Body of pancreas (tissue), 4 donors: Measurements from ENCODE around the gene NID2. TPM values are rescaled to one million over a fixed set of nuclear protein-coding genes. Genes with fewer than 3 reads are reported as not detected.

ENCODE experiments used
- ATAC-seq: fragments of 150-250 bp; one replicate; pipeline ENCODE4 v1.9.1; 2016
- DNase-seq, 4 donors: peaks; one replicate each; pipeline ENCODE4 v3.0.0-alpha.2; 2019
- H3K27ac ChIP-seq, 4 donors: fragments of 200-600 bp; sonication (generic); 1 replicate in 3 of 4; 2 replicates in 1 of 4; pipeline versions ENCODE4 v1.5.1 to v1.6.1; 2016 to 2019; ENCODE audit warnings: mild to moderate bottlenecking in 1 of 4, mixed read lengths in 1 of 4, moderate library complexity in 1 of 4
- H3K27me3 ChIP-seq, 2 donors: fragments of 200-600 bp; sonication (generic); one replicate each; pipeline ENCODE4 v1.6.0; 2016; ENCODE audit warnings: mild to moderate bottlenecking in 1 of 2
- H3K36me3 ChIP-seq, 2 donors: fragments of 200-600 bp; sonication (generic); replicated peaks in 1 of 2; 2 replicates each; pipeline ENCODE4 v1.5.1; 2016; ENCODE audit warnings: low read depth in 2 of 2; ENCODE audit not compliant: insufficient read depth in 1 of 2
- H3K4me1 ChIP-seq: fragments of 200-600 bp; sonication (generic); one replicate; pipeline ENCODE4 v1.6.0; 2016
- H3K4me3 ChIP-seq, 2 donors: fragments of 200-600 bp; sonication (generic); 1 replicate in 1 of 2; 2 replicates in 1 of 2; pipeline ENCODE4 v1.5.1; 2016 to 2019
- H3K9me3 ChIP-seq, 3 donors: fragments of 200-600 bp; sonication (generic); 1 replicate in 2 of 3; 2 replicates in 1 of 3; pipeline ENCODE4 v1.5.1; 2016
- CTCF ChIP-seq, 7 experiments: fragments of 450-650 bp in 4 of 7; fragments of 200-600 bp in 3 of 7; sonication (generic) in 3 of 7; IDR thresholded peaks; one replicate each; pipeline ENCODE4 v1.5.1; 2016 to 2019; ENCODE audit warnings: antibody characterized with exemption in 7 of 7
- POLR2A ChIP-seq, 3 donors: fragments of 450-650 bp; IDR thresholded peaks; one replicate each; pipeline ENCODE4 v1.6.1; 2016; ENCODE audit warnings: antibody characterized with exemption in 3 of 3, mild to moderate bottlenecking in 2 of 3
- WGBS, 2 donors: methylation state at CpG; one replicate each; pipeline ENCODE4 v1.1.5; 2017; 5-methylcytosine and 5-hydroxymethylcytosine counted together
- intact Hi-C: fragments of 100-400 bp; cut with DNase I; formaldehyde crosslinking; loops from one replicate; pipeline ENCODE4 v1.15.1; 2023
- total RNA-seq, 2 donors: library from RNA; depleted of rRNA; stranded (reverse); fragments of >200 nt; gene quantifications; one replicate each; pipeline ENCODE4 v1.1.0, GENCODE V29; 2016

Gene NID2
- total RNA-seq, 2 donors from 2014 or later, result 34.6 to 37.6 TPM

- no peaks in the 10 kb centered on the region for H3K4me1 ChIP-seq
- ATAC-seq, result no peak
Measured at GRCh38 chr14:52052288-52052943, 16.4 kb downstream of the NID2 start.

GRCh38 chr14:52051871-52052270 lies 17.0 kb downstream of the NID2 start:
- TF ChIP-seq CTCF (IDR thresholded peaks at IDR 0.05), result no peak
- TF ChIP-seq POLR2A (IDR thresholded peaks at IDR 0.05), result no peak
- no peak overlapping the region for H3K27ac ChIP-seq
- no peak for DNase-seq
- H3K9me3 ChIP-seq, result peaks cover 0 to 3% (median 0%) of the 10 kb centered on the region in 3 donors
- ATAC-seq, result no peak
- 56 to 62% methylated on average over 2 of the region's 2 CpGs for WGBS, 2 donors
- no peaks in the 10 kb centered on the region for H3K4me1 ChIP-seq
- H3K36me3 ChIP-seq, result no peaks in the 10 kb centered on the region
- no peaks in the 10 kb centered on the region for H3K27me3 ChIP-seq
- H3K4me3 ChIP-seq, result no peak overlapping the region
- intact Hi-C loops, result no loop called here

More at GRCh38 chr14:52052288-52052943, 16.4 kb downstream of the NID2 start:
- peak in 1 of 4 donors; percentile 31 for DNase-seq
- WGBS, 2 donors, result 73 to 88% methylated on average over 7 of the region's 7 CpGs
- peak overlapping the region in 1 of 4 donors; percentile 12 for H3K27ac ChIP-seq
- intact Hi-C loops, result no loop called here
- peaks cover 0 to 3% (median 0%) of the 10 kb centered on the region in 3 donors for H3K9me3 ChIP-seq
- H3K27me3 ChIP-seq, result no peaks in the 10 kb centered on the region
- H3K36me3 ChIP-seq, result no peaks in the 10 kb centered on the region
- TF ChIP-seq CTCF (IDR thresholded peaks at IDR 0.05) (no peak), POLR2A (IDR thresholded peaks at IDR 0.05) (no peak)
- H3K4me3 ChIP-seq, result no peak overlapping the region

- Histone ChIP-seq H3K4me3 (no peak overlapping the region), H3K9me3 (peaks cover 0 to 3% (median 0%) of the 10 kb centered on the region in 3 donors), H3K27ac (no peak overlapping the region), H3K4me1 (peaks cover 3% of the 10 kb centered on the region), H3K36me3 (no peaks in the 10 kb centered on the region), H3K27me3 (no peaks in the 10 kb centered on the region)
- intact Hi-C loops, result no loop called here
- TF ChIP-seq CTCF (IDR thresholded peaks at IDR 0.05), result no peak
- no peak for TF ChIP-seq POLR2A (IDR thresholded peaks at IDR 0.05)
- no peak for DNase-seq
- ATAC-seq, result no peak
- 58 to 91% methylated on average over 3 of the region's 3 CpGs for WGBS, 2 donors
Measured at GRCh38 chr14:52051251-52051650, 17.6 kb downstream of the NID2 start.

GRCh38 chr14:52049721-52050588 lies 18.9 kb downstream of the NID2 start:
- Histone ChIP-seq H3K36me3 (no peaks in the 10 kb centered on the region), H3K9me3 (no peaks in the 10 kb centered on the region), H3K4me3 (no peak overlapping the region), H3K27ac (no peak overlapping the region), H3K27me3 (no peaks in the 10 kb centered on the region), H3K4me1 (peaks cover 13% of the 10 kb centered on the region)
- no peak for ATAC-seq
- no peak for DNase-seq
- TF ChIP-seq CTCF (IDR thresholded peaks at IDR 0.05), result no peak
- TF ChIP-seq POLR2A (IDR thresholded peaks at IDR 0.05), result no peak
- WGBS, 2 donors, result 64 to 77% methylated on average over 3 to 6 of the region's 6 CpGs
- intact Hi-C loops, result no loop called here
